Measurements from ENCODE around the gene GPBP1L1.
A peak's percentile ranks its signal among the peaks of the same experiment; 100 is the strongest.

Gene GPBP1L1

DNA sequence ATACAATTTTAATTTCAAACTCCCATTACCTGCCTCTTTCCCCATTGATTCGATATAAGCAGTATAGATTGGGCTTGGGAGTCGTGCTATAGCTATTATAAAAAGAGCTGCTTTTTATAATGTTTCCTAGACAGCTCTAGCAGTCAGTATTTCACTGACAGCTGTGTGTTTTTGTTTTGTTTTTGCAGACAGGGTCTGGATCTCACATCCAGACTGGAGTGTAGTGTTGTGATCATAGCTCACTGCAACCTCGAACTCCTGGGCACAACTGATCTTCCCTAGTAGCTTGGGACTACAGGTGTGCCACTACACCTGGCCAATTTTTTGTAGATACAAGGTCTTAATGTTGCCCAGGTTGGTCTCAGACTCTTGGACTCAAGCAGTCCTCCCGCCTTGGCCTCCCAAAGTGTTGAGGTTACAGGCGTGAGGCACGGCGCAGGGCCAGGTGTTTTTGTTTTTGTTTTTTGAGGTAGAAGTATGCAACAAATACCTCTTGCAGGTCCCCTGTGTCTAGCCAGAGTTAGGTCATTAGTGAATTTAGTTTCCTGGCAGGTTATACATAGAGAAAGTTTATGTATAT, 100.7 kb downstream of the GPBP1L1 start:
- no peak for DNase-seq

DNA sequence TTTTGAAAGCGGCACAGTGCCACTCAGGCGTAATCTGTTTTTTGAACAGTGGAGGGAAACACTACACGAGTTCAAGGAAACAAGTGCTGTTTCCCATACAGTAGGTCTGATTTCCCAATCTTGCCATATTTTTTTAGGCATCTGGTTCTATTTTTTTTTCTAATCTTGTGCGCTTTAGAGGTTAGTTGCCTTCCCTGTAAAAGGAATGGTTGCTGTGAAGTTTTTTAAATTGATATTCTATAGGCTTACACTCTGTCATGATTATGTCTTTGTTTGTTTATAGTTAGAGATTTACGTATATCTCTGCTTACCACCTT, 101.3 kb downstream of the GPBP1L1 start:
- no peak for DNase-seq

DNA sequence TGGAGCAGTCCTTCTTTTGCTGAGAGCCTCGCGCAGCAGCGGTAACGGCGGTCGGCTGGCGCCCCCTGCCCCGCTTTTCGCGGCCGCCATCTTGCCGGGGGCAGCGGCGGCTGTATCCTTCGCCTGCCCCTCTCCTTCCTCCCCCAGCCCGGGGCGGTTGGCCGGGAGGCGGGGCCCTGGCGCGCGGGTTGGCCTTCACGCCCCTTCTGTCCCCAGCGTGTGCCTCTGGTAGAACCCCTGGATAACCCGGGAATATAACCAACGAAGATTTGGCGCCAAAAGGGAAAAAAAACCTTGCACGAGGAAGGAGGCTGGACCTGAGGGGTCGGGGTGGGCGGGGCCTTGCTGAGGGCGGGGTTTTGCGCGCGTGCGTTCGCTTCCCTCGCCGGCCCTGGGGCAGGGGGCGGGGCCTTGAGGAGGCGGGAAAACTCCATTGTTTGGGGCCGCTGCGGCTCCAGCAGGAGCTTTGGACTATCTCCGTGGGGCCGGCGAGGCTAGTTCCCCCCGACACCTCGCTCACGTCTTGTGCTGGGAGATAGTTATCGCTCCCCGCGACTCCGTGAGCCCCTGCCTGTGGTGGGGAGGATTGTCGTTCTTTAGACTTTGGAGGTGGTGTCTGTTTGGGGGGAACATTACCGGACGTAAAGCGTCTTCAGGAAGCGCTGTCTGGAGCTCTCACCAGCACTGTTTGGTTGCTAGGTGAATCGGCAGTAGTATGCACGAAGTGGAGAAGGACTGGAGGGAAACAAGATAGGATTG, 101.8 kb downstream of the GPBP1L1 start:
- peak; percentile 89 for DNase-seq

DNA sequence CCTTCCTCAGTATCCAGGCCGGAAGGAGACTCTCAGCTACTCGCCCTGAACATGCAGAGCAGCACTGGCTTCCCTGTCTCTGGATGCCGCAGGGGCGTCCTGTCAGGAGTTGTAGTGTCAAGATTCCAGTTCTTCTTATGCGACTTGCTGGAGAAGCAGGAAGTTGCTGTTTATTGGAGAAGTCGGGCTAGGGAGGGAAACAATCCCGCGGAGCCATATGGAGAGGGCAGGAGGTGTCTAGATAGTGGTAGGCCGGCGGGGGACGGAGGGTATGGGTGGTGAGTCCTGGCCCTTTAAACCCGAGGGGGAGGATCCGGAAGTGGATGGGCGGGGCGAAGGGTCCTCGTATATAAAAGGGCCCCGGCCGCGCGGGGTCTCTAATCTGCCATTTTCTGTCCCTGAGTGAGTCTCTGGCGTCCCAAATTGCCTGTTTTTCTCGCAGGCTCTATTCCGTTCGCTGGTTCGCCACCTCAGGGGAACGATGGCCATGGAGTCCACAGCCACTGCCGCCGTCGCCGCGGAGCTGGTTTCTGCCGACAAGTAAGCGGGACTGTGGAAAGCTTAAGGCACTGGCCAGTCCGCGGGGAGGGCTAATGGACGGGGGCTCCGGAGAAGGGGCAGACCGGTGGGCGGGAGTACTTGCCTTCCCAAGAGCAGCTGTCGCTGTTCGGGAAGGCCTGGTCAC, 102.5 kb downstream of the GPBP1L1 start, which contains the start of gene NASP:
Gene NASP (plus strand): TSS at position 376 of the 685 bp plus-strand sequence. CDS start 106 bp downstream, at position 482.
- peak; percentile 88 for DNase-seq

DNA sequence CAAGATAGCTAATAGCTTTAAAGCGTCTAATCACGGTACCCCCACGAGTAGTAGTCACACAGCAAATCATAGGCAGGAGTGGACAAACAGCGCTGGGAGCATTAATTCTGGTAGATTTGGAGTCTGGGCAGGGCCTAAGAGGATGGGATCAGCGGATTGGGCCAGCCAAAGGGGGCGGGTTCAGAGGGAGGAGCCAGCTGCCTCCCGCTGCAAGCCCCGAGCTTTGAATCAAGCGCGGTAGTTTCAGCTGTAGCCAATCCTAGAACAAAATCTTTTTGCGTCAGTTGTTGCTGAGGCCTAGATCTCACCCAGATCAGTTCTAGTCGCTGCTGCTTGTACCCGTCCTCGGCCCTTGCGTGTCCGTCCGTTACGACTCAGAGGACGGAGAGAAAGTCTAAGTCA, 103.1 kb downstream of the GPBP1L1 start:
- peak; percentile 98 for DNase-seq
